GM12878 (cell line): ENCODE data around the gene IGFBP3.

Source experiments
- BHLHE40 ChIP-seq, 2 experiments: fragments of 450-650 bp in 1 of 2; IDR thresholded peaks; 2 replicates each; pipeline ENCODE4 v1.6.1; 2011 to 2017; ENCODE audit warnings: low read depth in 2 of 2, borderline replicate concordance in 1 of 2, improper control_type of control experiment in 1 of 2, low read length in 1 of 2, mild to moderate bottlenecking in 1 of 2
- CEBPB ChIP-seq, 2 experiments: fragments of 150-350 bp in 1 of 2; IDR thresholded peaks; 2 replicates each; pipeline ENCODE4 v1.6.1; 2012 to 2014; ENCODE audit warnings: low read depth in 2 of 2, low read length in 2 of 2, borderline replicate concordance in 1 of 2, inconsistent platforms in 1 of 2
- ELK1 ChIP-seq: IDR thresholded peaks from 2 replicates; pipeline ENCODE4 v1.6.1; 2012; ENCODE audit warnings: low read depth, low read length, improper control_type of control experiment
- EZH2 ChIP-seq: IDR thresholded peaks from 2 replicates; pipeline ENCODE4 v1.6.1; 2012; ENCODE audit warnings: low read depth, mild to moderate bottlenecking, control low read depth, inconsistent platforms, low read length, borderline replicate concordance; ENCODE audit not compliant: control insufficient read depth
- POLR2A ChIP-seq: IDR thresholded peaks from 2 replicates; pipeline ENCODE4 v1.6.1; 2011; ENCODE audit warnings: low read depth, mild to moderate bottlenecking, low read length
- RELB ChIP-seq: fragments of 450-650 bp; IDR thresholded peaks from 2 replicates; pipeline ENCODE4 v1.6.1; 2017; ENCODE audit warnings: low read depth, mild to moderate bottlenecking, moderate library complexity

DNA sequence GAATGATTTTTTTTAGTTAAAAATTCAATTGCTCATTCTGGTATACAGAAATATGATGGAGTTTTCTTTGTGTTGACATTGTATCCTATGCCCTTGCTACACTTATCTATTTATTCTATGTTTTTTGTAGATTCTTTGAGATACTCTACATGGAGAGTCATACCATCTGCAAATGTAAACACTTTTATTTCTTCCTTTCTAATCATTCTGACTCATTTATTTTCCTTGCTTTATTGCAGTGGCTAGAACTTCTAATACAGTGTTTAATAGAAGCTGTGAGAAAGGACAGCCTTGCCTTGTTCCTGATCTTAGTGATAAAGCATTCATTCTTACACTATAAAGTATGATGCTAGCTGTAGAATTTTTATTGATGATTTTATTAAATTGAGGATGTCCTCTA is 9.9 kb upstream of the IGFBP3 start:
- TF ChIP-seq ELK1 (no peak), BHLHE40 (IDR thresholded peaks at IDR 0.05; ENCODE audit: borderline replicate concordance in 1 of 2, low read depth in 2 of 2, low read length in 1 of 2) (no peak), EZH2 (no peak), POLR2A (no peak), CEBPB (IDR thresholded peaks at IDR 0.05; ENCODE audit: borderline replicate concordance in 1 of 2, low read depth in 2 of 2, low read length in 2 of 2) (no peak), RELB (no peak)
